ENCODE results near the gene GNB2. TPM values are rescaled to one million over a fixed set of nuclear protein-coding genes. Genes with fewer than 3 reads are reported as not detected.

The GNB2 gene
- total and polyA plus RNA-seq, 2 of the 13 experiments (the other 11 are each of a cell fraction or from before 2014, with no cell fraction given), result 48.3 to 67.1 TPM

DNA sequence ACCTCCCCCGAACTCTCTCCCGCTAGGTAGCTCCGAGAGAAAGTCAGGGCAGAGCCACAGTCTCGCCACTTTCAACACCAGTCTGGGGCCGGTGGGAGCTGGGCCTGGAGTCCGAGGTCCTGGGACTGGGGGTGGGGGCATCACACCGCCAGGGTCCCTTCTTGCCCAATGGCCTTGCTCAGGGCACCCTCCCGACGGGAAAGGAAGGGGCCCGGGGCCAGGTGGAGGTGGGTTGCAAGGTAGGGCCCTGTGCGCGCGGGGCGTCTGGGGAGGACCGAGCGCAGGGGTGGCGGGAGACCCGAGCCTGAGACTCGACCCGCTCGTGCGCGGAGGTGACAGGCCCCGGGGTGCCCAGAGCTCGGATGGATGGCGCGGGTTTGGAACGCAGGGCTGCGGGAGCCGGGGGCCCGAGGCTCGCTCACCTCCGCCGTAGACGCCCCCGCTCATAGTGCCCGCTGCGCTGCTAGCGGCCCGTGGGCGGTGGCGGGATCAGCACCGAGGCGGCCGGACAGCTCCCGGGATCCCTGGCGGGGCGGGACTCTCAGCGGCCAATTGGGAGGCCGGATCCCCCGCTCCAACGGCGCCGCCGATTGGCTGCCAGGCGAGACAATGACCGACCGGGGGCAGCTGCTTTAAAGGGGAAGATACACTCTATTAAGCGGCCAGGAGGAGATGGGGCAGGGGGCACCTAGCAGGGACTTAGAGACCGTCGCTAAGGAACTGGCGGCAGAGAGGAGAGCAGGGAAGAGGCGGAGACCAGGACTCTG, 17.4 kb upstream of the GNB2 start, which contains the start of gene ACTL6B (continued):
- TF ChIP-seq, protein P1, sequence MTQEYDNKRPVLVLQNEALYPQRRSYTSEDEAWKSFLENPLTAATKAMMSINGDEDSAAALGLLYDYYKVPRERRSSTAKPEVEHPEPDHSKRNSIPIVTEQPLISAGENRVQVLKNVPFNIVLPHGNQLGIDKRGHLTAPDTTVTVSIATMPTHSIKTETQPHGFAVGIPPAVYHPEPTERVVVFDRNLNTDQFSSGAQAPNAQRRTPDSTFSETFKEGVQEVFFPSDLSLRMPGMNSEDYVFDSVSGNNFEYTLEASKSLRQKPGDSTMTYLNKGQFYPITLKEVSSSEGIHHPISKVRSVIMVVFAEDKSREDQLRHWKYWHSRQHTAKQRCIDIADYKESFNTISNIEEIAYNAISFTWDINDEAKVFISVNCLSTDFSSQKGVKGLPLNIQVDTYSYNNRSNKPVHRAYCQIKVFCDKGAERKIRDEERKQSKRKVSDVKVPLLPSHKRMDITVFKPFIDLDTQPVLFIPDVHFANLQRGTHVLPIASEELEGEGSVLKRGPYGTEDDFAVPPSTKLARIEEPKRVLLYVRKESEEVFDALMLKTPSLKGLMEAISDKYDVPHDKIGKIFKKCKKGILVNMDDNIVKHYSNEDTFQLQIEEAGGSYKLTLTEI (CRISPR knock-in tag; conservative IDR thresholded peaks at IDR 0.05), result no peak
- no peak for TF ChIP-seq ZNF644 (CRISPR knock-in tag; IDR thresholded peaks at IDR 0.05; ENCODE audit: low read depth)
- TF ChIP-seq, protein P2, sequence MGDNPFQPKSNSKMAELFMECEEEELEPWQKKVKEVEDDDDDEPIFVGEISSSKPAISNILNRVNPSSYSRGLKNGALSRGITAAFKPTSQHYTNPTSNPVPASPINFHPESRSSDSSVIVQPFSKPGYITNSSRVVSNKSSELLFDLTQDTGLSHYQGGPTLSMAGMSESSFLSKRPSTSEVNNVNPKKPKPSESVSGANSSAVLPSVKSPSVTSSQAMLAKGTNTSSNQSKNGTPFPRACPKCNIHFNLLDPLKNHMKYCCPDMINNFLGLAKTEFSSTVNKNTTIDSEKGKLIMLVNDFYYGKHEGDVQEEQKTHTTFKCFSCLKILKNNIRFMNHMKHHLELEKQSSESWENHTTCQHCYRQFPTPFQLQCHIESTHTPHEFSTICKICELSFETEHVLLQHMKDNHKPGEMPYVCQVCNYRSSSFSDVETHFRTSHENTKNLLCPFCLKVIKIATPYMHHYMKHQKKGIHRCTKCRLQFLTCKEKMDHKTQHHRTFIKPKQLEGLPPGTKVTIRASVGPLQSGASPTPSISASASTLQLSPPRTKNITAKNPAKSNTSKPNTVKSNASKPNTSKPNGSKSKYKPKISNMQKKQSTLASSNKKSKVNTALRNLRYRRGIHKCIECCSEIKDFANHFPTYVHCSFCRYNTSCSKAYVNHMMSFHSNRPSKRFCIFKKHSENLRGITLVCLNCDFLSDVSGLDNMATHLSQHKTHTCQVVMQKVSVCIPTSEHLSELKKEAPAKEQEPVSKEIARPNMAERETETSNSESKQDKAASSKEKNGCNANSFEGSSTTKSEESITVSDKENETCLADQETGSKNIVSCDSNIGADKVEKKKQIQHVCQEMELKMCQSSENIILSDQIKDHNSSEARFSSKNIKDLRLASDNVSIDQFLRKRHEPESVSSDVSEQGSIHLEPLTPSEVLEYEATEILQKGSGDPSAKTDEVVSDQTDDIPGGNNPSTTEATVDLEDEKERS (CRISPR knock-in tag; IDR thresholded peaks at IDR 0.05), result 0 out of 2 replicates have a peak, but pooled peaks have one; percentile 40
- no peak for TF ChIP-seq PHF8 (CRISPR knock-in tag; IDR thresholded peaks at IDR 0.05)
- 0 out of 2 replicates have a peak, but pooled peaks have one; percentile 50 for TF ChIP-seq ZNF788 (CRISPR knock-in tag; IDR thresholded peaks at IDR 0.05; ENCODE audit: borderline replicate concordance)
- TF ChIP-seq ZNF781 (CRISPR knock-in tag; IDR thresholded peaks at IDR 0.05; ENCODE audit: borderline replicate concordance, not compliant biosample characterization), result peak; percentile 79
- TF ChIP-seq RFX5 (IDR thresholded peaks at IDR 0.05; ENCODE audit: low read depth, low read length), result no peak
- TF ChIP-seq ZNF431 (CRISPR knock-in tag; IDR thresholded peaks at IDR 0.05; ENCODE audit: borderline replicate concordance, low read depth), result no peak
- TF ChIP-seq ZNF30 (CRISPR knock-in tag; IDR thresholded peaks at IDR 0.05), result peak; percentile 92
- TF ChIP-seq FOSL2 (CRISPR knock-in tag; IDR thresholded peaks at IDR 0.05), result peak; percentile 56
- TF ChIP-seq, protein P3, sequence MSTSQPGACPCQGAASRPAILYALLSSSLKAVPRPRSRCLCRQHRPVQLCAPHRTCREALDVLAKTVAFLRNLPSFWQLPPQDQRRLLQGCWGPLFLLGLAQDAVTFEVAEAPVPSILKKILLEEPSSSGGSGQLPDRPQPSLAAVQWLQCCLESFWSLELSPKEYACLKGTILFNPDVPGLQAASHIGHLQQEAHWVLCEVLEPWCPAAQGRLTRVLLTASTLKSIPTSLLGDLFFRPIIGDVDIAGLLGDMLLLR (CRISPR knock-in tag; IDR thresholded peaks at IDR 0.05), result peak; percentile 90
- TF ChIP-seq ZNF746 (CRISPR knock-in tag; IDR thresholded peaks at IDR 0.05), result no peak; the same call in 1 of the 2 replicates
- 0 out of 2 replicates have a peak, but pooled peaks have one; percentile 73 for TF ChIP-seq ZNF674 (CRISPR knock-in tag; IDR thresholded peaks at IDR 0.05; ENCODE audit: low read depth)
- TF ChIP-seq SIX4 (CRISPR knock-in tag; IDR thresholded peaks at IDR 0.05), result no peak
- TF ChIP-seq CBX2 (IDR thresholded peaks at IDR 0.05; ENCODE audit: low read depth, low read length), result no peak
- TF ChIP-seq CBX2 (CRISPR knock-in tag; IDR thresholded peaks at IDR 0.05; ENCODE audit: low read depth), result no peak
- TF ChIP-seq ZNF792 (CRISPR knock-in tag; IDR thresholded peaks at IDR 0.05), result peak; percentile 85
- no peak for TF ChIP-seq JUND (CRISPR knock-in tag; IDR thresholded peaks at IDR 0.05)
- TF ChIP-seq, protein P4, sequence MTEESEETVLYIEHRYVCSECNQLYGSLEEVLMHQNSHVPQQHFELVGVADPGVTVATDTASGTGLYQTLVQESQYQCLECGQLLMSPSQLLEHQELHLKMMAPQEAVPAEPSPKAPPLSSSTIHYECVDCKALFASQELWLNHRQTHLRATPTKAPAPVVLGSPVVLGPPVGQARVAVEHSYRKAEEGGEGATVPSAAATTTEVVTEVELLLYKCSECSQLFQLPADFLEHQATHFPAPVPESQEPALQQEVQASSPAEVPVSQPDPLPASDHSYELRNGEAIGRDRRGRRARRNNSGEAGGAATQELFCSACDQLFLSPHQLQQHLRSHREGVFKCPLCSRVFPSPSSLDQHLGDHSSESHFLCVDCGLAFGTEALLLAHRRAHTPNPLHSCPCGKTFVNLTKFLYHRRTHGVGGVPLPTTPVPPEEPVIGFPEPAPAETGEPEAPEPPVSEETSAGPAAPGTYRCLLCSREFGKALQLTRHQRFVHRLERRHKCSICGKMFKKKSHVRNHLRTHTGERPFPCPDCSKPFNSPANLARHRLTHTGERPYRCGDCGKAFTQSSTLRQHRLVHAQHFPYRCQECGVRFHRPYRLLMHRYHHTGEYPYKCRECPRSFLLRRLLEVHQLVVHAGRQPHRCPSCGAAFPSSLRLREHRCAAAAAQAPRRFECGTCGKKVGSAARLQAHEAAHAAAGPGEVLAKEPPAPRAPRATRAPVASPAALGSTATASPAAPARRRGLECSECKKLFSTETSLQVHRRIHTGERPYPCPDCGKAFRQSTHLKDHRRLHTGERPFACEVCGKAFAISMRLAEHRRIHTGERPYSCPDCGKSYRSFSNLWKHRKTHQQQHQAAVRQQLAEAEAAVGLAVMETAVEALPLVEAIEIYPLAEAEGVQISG (CRISPR knock-in tag; IDR thresholded peaks at IDR 0.05), result peak; percentile 62; the same call in 1 of the 2 replicates
- no peak for TF ChIP-seq ZBTB8A (CRISPR knock-in tag; IDR thresholded peaks at IDR 0.05; ENCODE audit: borderline replicate concordance, low read depth)
- peak; percentile 66; the same call in 1 of the 2 replicates for TF ChIP-seq TMF1 (CRISPR knock-in tag; IDR thresholded peaks at IDR 0.05; ENCODE audit: low read depth)
